H1 (cell line): ENCODE results near the gene CMIP. TPM values are rescaled to one million over a fixed set of nuclear protein-coding genes. Genes with fewer than 3 reads are reported as not detected.

Experiments used
- CTCF ChIA-PET: fragments of 300-600 bp; sonication (Branson Sonifier 250); formaldehyde crosslinking; loops from one replicate; lab custom pipeline; 2021; ENCODE audit not compliant: partially characterized antibody; lab: Charles Lee
- POLR2A ChIA-PET: fragments of 300-600 bp; sonication (Branson Sonifier 250); formaldehyde crosslinking; loops from one replicate; lab custom pipeline; 2021; ENCODE audit warnings: inconsistent platforms; ENCODE audit not compliant: partially characterized antibody; lab: Charles Lee
- DNase-seq, 2 experiments: peaks; one replicate each; pipeline versions ENCODE4 v3.0.0 to v3.0.0-alpha.2; 2010 to 2022; ENCODE audit warnings: low spot score in 2 of 2, low read depth in 1 of 2, mixed read lengths in 1 of 2
- FAIRE-seq: peaks from 2 replicates; lab custom pipeline; 2011; peaks lifted over from hg19 to GRCh38; lab: Jason Lieb, UNC
- H2AFZ ChIP-seq: 2 replicates; pipeline ENCODE4 v1.8.1; 2012; ENCODE audit warnings: low read length, inconsistent platforms
- H2AK5ac ChIP-seq: 2 replicates; pipeline ENCODE4 v1.6.1; 2013; ENCODE audit warnings: low read depth, low read length
- H2BK120ac ChIP-seq: replicated peaks from 2 replicates; pipeline ENCODE3; 2013; ENCODE audit warnings: low read depth, low read length, inconsistent platforms
- H2BK12ac ChIP-seq: 2 replicates; pipeline ENCODE4 v1.6.1; 2013; ENCODE audit warnings: low read depth, low read length
- H2BK15ac ChIP-seq: 2 replicates; pipeline ENCODE4 v1.6.1; 2013; ENCODE audit warnings: low read length
- H2BK20ac ChIP-seq: 2 replicates; pipeline ENCODE4 v1.6.1; 2013; ENCODE audit warnings: low read length
- H2BK5ac ChIP-seq: 2 replicates; pipeline ENCODE4 v1.6.1; 2013; ENCODE audit warnings: low read depth, low read length
- H3K14ac ChIP-seq: 2 replicates; pipeline ENCODE4 v1.6.1; 2013; ENCODE audit warnings: inconsistent platforms; ENCODE audit not compliant: insufficient read length
- H3K18ac ChIP-seq: 2 replicates; pipeline ENCODE4 v1.6.1; 2013; ENCODE audit warnings: low read length; ENCODE audit errors: extremely low read depth
- H3K23ac ChIP-seq: 2 replicates; pipeline ENCODE4 v1.6.1; 2013; ENCODE audit warnings: inconsistent platforms; ENCODE audit not compliant: insufficient read length
- H3K23me2 ChIP-seq: 2 replicates; pipeline ENCODE4 v1.6.1; 2013; ENCODE audit warnings: low read depth, low read length
- H3K27ac ChIP-seq: 2 replicates; pipeline ENCODE4 v1.6.1; 2011; ENCODE audit warnings: low read depth, low read length, inconsistent platforms
- H3K27me3 ChIP-seq, 4 experiments: replicated peaks in 1 of 4; 1 replicate in 1 of 4; 2 replicates in 3 of 4; pipeline versions ENCODE4 v1.6.1 to v1.8.1; 2011 to 2013; ENCODE audit warnings: low read length in 3 of 4, mild to moderate bottlenecking in 3 of 4, inconsistent platforms in 2 of 4, mixed read lengths in 2 of 4, moderate library complexity in 1 of 4; ENCODE audit not compliant: control insufficient read depth in 3 of 4, insufficient read depth in 3 of 4; ENCODE audit errors: extremely low read depth in 1 of 4
- H3K36me3 ChIP-seq, 4 experiments: 2 replicates each; pipeline versions ENCODE4 v1.6.1 to v1.8.1; 2011 to 2013; ENCODE audit warnings: mild to moderate bottlenecking in 4 of 4, low read length in 3 of 4, moderate library complexity in 2 of 4, control low read depth in 1 of 4, inconsistent platforms in 1 of 4; ENCODE audit not compliant: insufficient read depth in 4 of 4, control insufficient read depth in 2 of 4
- H3K4ac ChIP-seq: replicated peaks from 2 replicates; pipeline ENCODE3; 2013; ENCODE audit warnings: low read length, low read depth, mixed read lengths, inconsistent platforms; ENCODE audit not compliant: insufficient read length
- H3K4me1 ChIP-seq, 4 experiments: replicated peaks in 1 of 4; 1 replicate in 1 of 4; 2 replicates in 3 of 4; pipeline versions ENCODE4 v1.6.1 to v1.8.1; 2011 to 2013; ENCODE audit warnings: low read length in 3 of 4, inconsistent platforms in 2 of 4, mixed read lengths in 1 of 4; ENCODE audit not compliant: insufficient read depth in 4 of 4, control insufficient read depth in 3 of 4
- H3K4me2 ChIP-seq, 2 experiments: 2 replicates each; pipeline versions ENCODE4 v1.6.1 to v1.8.1; 2011 to 2013; ENCODE audit warnings: low read depth in 2 of 2, low read length in 2 of 2, control low read depth in 1 of 2, inconsistent platforms in 1 of 2, mild to moderate bottlenecking in 1 of 2; ENCODE audit not compliant: insufficient read depth in 1 of 2
- H3K4me3 ChIP-seq, 4 experiments: fragments of 200-600, 300-600 bp in 1 of 4; sonication (generic), shearing (Covaris generic), sonication (Bioruptor Twin) in 1 of 4; 2 replicates each; pipeline versions ENCODE4 v1.5.1 to v1.8.1; 2011 to 2016; ENCODE audit warnings: low read length in 4 of 4, low read depth in 3 of 4, control low read depth in 2 of 4, inconsistent platforms in 2 of 4, mild to moderate bottlenecking in 2 of 4, mixed read lengths in 1 of 4, moderate library complexity in 1 of 4; ENCODE audit not compliant: insufficient read depth in 2 of 4; ENCODE audit errors: extremely low read depth in 1 of 4
- H3K56ac ChIP-seq: replicated peaks from 2 replicates; pipeline ENCODE3; 2013; ENCODE audit warnings: low read depth, mild to moderate bottlenecking, mixed read lengths, low read length, inconsistent platforms; ENCODE audit not compliant: insufficient read length
- H3K79me1 ChIP-seq: 2 replicates; pipeline ENCODE4 v1.6.1; 2013; ENCODE audit warnings: low read depth, low read length, control low read depth
- H3K79me2 ChIP-seq, 2 experiments: 2 replicates each; pipeline versions ENCODE4 v1.6.1 to v1.8.1; 2012 to 2013; ENCODE audit warnings: low read length in 2 of 2, mild to moderate bottlenecking in 2 of 2, inconsistent platforms in 1 of 2; ENCODE audit not compliant: insufficient read depth in 2 of 2, control insufficient read depth in 1 of 2
- H3K9ac ChIP-seq, 4 experiments: replicated peaks in 1 of 4; 1 replicate in 1 of 4; 2 replicates in 3 of 4; pipeline versions ENCODE4 v1.6.1 to v1.8.1; 2011 to 2013; ENCODE audit warnings: low read depth in 3 of 4, low read length in 3 of 4, control low read depth in 2 of 4, mild to moderate bottlenecking in 2 of 4, moderate library complexity in 2 of 4, inconsistent platforms in 1 of 4; ENCODE audit errors: extremely low read depth in 1 of 4
- H3K9me3 ChIP-seq, 2 experiments: 2 replicates each; pipeline versions ENCODE4 v1.6.1 to v1.8.1; 2012 to 2013; ENCODE audit warnings: mild to moderate bottlenecking in 2 of 2, moderate library complexity in 2 of 2, control low read depth in 1 of 2, inconsistent platforms in 1 of 2, low read depth in 1 of 2, low read length in 1 of 2, mixed read lengths in 1 of 2; ENCODE audit not compliant: insufficient read depth in 2 of 2
- H4K20me1 ChIP-seq, 2 experiments: replicated peaks in 1 of 2; 2 replicates each; pipeline versions ENCODE3 to v1.8.1; 2011 to 2013; ENCODE audit warnings: inconsistent platforms in 2 of 2, low read length in 2 of 2, mild to moderate bottlenecking in 1 of 2; ENCODE audit not compliant: insufficient read depth in 2 of 2, control insufficient read depth in 1 of 2
- H4K5ac ChIP-seq: 2 replicates; pipeline ENCODE4 v1.6.1; 2013; ENCODE audit warnings: low read length, low read depth, mixed read lengths, inconsistent platforms; ENCODE audit not compliant: insufficient read length
- H4K8ac ChIP-seq: 2 replicates; pipeline ENCODE4 v1.8.0; 2013; ENCODE audit warnings: mild to moderate bottlenecking, moderate library complexity, low read length, inconsistent platforms; ENCODE audit not compliant: insufficient read depth; ENCODE audit errors: extremely low read depth
- H4K91ac ChIP-seq: replicated peaks from 2 replicates; pipeline ENCODE3; 2013; ENCODE audit warnings: low read length, mixed read lengths, inconsistent platforms; ENCODE audit not compliant: insufficient read length
- BACH1 ChIP-seq: IDR thresholded peaks from 2 replicates; pipeline ENCODE4 v1.6.1; 2012; ENCODE audit warnings: low read length, improper control_type of control experiment
- KDM1A ChIP-seq: fragments of 200-600, 300-600 bp; sonication (generic); IDR thresholded peaks from 2 replicates; pipeline ENCODE4 v1.7.1; 2016; ENCODE audit warnings: mild to moderate bottlenecking, low read length, borderline replicate concordance
- WGBS, 2 experiments: shearing (Covaris generic) in 1 of 2; methylation state at CpG; one replicate each; pipeline versions ENCODE4 v1.1.6 to v1.1.7; 2013 to 2015; ENCODE audit warnings: low lambda C conversion rate in 2 of 2, mixed read lengths in 2 of 2, inconsistent platforms in 1 of 2, low coverage in 1 of 2, missing lambda C conversion rate in 1 of 2; ENCODE audit not compliant: insufficient replicate concordance in 2 of 2, insufficient coverage in 1 of 2, insufficient read length in 1 of 2; ENCODE audit errors: extremely low coverage in 1 of 2, missing lambda C conversion rate in 1 of 2; 5-methylcytosine and 5-hydroxymethylcytosine counted together
- polyA plus RNA-seq, 7 experiments: library from polyadenylated mRNA; depleted of rRNA in 3 of 7; stranded (reverse) in 5 of 7; unstranded in 2 of 7; fragments of >200 nt in 5 of 7; fragments of 200-250 nt in 2 of 7; gene quantifications; 1 replicate in 5 of 7; 2 replicates in 1 of 7; 4 replicates in 1 of 7; pipeline versions ENCODE4 v1.2.1 to v1.2.3, GENCODE V29; 2011 to 2013; ENCODE audit warnings: missing spikeins in 2 of 7, mixed read lengths in 2 of 7
- total RNA-seq: library from RNA; stranded (reverse); fragmentation: NEBNext Ultra II Directional; extraction: Animal tissue kit (Norgen Biotek cat#: 25700); gene quantifications from 2 replicates; pipeline ENCODE4 v1.2.1, GENCODE V29; 2021

CMIP gene
- total and polyA plus RNA-seq, 2 of the 8 experiments (the other 6 are each of a cell fraction or from before 2014, with no cell fraction given): 7.9 to 53.2 TPM

DNA sequence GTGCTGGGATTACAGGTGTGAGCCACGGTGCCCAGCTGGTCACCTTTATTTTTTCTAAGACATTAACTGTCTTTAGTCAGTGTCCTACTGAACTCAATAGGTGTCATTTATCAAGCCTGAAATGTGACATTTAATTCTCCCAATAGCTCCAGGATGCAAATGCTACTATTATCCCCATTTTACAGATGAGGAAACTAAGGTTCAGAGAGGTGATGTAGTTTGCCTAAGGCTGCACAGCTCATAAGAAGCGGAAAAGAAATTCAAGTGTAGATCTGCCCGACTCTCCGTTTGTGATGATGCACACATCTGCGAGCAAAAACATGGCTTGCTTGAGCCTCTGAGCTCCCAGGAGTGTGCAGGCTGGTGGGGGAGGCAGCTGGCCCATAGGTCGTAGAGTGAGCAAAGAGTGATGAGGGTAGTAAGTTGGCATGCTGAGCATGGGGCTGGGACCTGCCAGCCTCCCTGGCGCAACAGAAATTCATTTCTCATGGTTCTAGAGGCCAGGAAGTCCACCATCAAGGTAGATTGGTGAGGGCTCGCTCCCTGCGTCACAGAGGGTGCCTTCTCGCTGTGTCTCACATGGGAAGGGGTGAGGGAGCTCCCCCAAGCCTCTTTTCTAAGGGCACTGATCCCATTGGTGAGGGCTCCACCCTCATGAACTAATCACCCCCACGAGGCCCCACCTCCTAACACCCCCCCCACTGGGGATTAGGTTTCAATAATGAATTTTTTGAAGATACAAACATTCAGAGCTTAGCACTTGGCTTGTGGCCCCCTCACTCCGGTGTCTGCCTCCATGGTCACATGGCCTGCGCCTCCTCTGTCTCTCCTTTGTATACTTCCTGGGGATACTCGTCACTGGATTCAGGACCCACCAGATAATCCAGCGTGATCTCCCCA lies 193.0 kb downstream of the CMIP start:
- peaks cover 10 to 17% of the 10 kb centered on the region in 2 experiments for H4K20me1 ChIP-seq
- H3K18ac ChIP-seq: no peak overlapping the region
- no peak overlapping the region for H2AFZ ChIP-seq
- no peak overlapping the region for H4K5ac ChIP-seq
- H2BK120ac ChIP-seq: no peak overlapping the region
- no peak overlapping the region for H2BK12ac ChIP-seq
- 84% methylated on average over 15 of the region's 15 CpGs; no CpG with 5 or more reads in 1 of the 2 experiments for WGBS, 2 experiments
- H3K14ac ChIP-seq: no peak overlapping the region
- no peaks in the 10 kb centered on the region for H3K36me3 ChIP-seq
- DNase-seq: no peak
- no peak overlapping the region for H3K27ac ChIP-seq
- no peak overlapping the region for H3K4me3 ChIP-seq
- no peak overlapping the region for H3K9ac ChIP-seq
- peaks cover 0 to 32% of the 10 kb centered on the region in 2 experiments; a peak in 2 of 4 replicates for H3K79me2 ChIP-seq
- H3K4ac ChIP-seq: no peak overlapping the region
- TF ChIP-seq KDM1A: peak; percentile 60
- TF ChIP-seq BACH1: no peak
- no peak overlapping the region for H4K91ac ChIP-seq
- H2BK5ac ChIP-seq: no peak overlapping the region
- FAIRE-seq: no peak
- H2BK15ac ChIP-seq: no peak overlapping the region
- no peak overlapping the region for H2AK5ac ChIP-seq
- no peaks in the 10 kb centered on the region for H3K27me3 ChIP-seq
- no peak overlapping the region for H3K4me2 ChIP-seq
- H3K23ac ChIP-seq: no peak overlapping the region
- no peak overlapping the region for H2BK20ac ChIP-seq
- no peak overlapping the region for H3K56ac ChIP-seq
- no peaks in the 10 kb centered on the region for H3K23me2 ChIP-seq
- H3K9me3 ChIP-seq: no peaks in the 10 kb centered on the region
- CTCF ChIA-PET: interaction anchor here (0.5 to 1.7 kb wide), 6 partner anchors 11 to 168 kb away, joined by 3 to 5 read pairs (median 4); no protein-coding TSS in a partner anchor
- peaks cover 8 to 30% (median 14%) of the 10 kb centered on the region in 4 experiments for H3K4me1 ChIP-seq
- peaks cover 6% of the 10 kb centered on the region for H3K79me1 ChIP-seq
- POLR2A ChIA-PET: interaction anchor here (0.8 kb wide), 1 partner anchor 11 kb away, joined by 3 read pairs; no protein-coding TSS in a partner anchor
- H4K8ac ChIP-seq: no peak overlapping the region
